HG03045 (cell line): ENCODE measurements around the gene THOC2.
"Not testable (repeated sequence)": the region's sequence is repeated elsewhere in the genome, so short reads cannot be mapped to it uniquely, and the experiment has no call there.

ENCODE experiments used
- ATAC-seq: cut with Tn5 transposase; IDR thresholded peaks from one replicate; pipeline ENCODE4 v1.9.1; 2021; ENCODE audit warnings: mild to moderate bottlenecking, moderate library complexity; ENCODE audit not compliant: unreplicated experiment

THOC2 gene

DNA sequence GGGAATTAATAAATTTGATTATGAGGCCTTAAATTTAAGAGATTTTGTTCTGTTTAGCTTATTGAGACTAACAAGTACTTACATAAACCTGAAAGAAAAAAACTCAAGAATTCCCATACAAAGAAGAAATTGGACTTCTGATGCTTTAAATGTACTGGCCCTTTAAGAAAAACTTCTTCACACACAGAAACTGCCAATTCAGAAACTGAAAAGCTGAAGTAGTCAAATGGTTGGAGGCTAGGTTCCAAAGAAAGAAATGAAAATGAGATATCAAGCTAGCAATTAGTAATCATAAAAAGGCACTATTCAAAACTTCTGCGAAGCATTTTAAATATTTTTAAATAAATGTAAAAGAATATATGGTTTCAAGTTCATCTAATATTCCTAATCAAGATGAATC, 151.3 kb downstream of the THOC2 start:
- no peak for ATAC-seq

GRCh38 chrX:123580792-123581191, 152.1 kb downstream of the THOC2 start:
- ATAC-seq = no peak

DNA sequence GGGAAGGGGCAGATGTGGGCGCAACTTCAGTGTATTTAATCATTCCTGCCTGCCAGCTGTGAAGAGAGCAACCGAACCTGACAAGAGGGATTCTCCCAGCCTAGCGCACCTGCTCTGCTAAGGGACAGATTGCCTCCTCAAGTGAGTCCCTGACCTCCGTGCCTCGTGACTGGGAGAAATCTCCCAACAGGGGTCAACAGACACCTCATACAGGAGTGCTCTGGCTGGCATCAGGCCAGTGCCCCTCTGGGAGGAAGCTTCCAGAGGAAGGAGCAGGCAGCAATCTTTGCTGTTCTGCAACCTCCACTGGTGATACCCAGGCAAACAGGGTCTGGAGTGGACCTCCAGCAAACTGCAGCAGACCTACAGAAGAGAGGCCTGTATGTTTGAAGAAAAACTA, 158.8 kb downstream of the THOC2 start:
- not testable (repeated sequence) for ATAC-seq

DNA sequence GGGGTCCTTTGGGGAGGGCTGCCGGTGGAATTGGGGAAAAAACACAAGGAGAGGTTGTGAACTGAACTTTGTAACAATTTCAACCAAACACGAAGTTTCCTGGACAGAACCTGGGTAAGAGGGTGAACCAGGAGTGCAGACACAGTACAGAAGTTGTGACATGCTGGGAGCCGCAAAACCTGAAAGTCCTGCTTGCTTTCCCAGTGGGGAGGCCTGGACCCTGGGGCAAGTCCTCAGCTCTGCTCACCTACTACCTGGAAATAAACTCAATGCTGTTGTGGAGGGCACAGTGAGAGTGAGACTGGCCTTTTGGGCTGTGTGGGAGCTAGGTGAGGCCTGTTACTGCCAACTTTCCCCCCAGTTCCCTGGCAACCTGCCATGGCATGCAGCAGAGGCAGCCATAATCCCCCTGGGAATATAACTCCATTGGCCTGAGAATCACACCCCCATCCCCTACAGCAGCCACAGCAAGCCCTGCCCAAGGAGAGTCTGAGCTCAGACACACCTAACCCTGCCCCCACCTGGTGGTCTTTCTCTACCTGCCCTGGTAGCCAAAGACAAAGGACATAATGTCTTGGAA, 162.8 kb downstream of the THOC2 start:
- ATAC-seq = no peak

DNA sequence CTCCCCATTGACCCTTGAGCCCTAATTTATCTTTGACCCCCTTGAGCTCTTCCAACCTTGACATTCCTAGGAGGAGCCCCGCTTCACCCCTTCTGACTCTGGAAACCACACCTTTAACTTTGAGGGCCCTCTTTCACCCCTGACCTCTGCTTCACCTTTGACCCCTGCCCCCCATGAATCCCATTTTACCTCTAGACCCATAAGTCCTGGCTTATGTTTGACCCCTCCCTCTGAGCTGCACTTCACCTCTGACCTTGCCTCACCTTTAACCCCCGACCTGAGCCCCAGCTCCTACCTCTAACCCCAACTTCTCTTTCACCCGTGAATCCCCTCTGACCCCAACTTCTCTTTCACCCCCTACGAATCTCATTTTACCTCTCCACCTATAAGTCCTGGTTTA, 169.7 kb downstream of the THOC2 start:
- ATAC-seq = no peak

DNA sequence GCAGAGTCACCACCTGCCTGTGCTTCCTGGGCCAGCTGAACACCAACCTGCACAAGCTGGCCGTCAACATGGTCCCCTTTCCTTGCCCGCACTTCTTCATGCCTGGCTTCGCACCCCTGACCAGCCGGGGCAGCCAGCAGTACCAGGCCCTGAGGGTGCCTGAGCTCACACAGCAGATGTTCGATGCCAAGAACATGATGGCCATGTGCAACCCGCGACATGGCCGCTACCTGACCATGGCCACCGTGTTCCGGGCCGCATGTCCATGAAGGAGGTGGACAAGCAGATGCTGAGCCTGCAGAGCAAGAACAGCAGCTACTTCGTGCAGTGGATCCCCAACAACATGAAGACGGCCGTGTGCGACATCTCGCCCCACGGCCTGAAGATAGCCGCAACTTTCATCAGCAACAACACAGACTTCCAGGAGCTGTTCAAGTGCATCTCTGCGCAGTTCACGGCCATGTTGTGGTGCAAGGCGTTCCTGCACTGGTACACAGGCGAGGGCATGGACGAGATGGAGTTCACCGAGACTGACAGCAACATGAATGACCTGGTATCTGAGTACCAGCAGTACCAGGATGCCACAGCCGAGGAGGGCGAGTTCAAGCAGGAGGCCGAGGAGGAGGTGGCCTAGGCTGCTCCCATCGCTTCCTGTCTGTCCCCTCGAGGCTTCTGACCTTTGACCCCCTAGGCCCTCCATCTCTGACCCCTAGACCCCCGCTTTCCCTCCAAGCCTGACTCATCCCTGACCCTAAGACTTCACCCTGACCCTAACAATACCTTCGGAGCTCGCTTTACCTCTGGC, 170.3 kb downstream of the THOC2 start:
- no peak for ATAC-seq

DNA sequence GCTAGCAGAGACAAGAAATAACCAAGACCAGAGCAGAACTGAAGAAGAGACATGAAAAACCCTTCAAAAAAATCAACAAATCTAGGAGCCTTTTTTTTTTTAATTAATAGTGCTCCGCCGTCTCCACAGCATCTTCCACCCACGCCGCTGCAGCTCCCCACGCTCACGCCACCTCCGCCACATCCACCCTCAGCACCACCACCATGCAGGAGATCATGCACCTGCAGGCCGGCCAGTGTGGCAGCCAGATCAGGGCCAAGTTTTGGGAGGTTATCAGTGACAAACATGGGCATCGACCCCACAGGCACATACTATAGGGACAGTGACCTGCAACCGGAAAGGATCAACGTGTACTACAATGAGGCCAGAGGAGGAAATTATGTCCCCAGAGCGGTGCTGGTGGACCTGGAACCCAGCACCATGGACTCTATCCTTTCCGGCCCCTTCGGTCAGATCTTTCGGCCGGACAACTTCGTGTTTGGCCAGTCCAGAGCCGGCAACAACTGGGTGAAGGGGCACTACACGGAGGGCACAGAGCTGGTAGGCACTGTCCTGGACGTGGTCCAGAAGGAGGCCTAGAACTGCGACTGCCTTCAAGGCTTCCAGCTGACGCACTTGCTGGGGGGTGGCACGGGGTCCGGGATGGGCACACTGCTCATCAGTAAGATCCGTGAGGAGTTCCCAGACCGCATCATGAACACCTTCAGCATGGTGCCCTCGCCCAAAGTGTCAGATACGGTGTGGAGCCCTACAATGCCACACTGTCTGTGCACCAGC, 171.2 kb downstream of the THOC2 start:
- ATAC-seq = no peak

DNA sequence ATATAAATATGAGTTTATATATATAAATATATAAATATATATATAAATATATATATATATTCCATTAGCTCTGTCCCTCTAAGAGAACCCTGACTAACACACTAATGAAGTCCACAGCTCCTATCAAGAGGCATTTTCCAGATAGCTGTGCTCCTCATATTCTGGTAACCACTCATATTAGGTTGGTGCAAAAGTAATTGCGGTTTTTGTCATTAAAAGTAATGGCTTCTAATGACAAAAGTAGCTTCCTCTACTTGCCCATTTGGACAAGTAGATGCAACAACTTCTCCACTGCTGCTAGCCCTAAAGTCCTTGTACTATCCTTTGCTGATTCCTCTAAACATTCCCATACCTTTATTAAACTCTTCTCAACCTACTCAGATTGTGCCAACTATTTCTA, 182.0 kb downstream of the THOC2 start:
- no peak for ATAC-seq
